Measurements from ENCODE around the gene MTG1. TPM values are rescaled to one million over a fixed set of nuclear protein-coding genes. Genes with fewer than 3 reads are reported as not detected.

Gene MTG1, protein sequence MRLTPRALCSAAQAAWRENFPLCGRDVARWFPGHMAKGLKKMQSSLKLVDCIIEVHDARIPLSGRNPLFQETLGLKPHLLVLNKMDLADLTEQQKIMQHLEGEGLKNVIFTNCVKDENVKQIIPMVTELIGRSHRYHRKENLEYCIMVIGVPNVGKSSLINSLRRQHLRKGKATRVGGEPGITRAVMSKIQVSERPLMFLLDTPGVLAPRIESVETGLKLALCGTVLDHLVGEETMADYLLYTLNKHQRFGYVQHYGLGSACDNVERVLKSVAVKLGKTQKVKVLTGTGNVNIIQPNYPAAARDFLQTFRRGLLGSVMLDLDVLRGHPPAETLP
- total RNA-seq (10 to 100 TPM; 48.7 to 51.2 TPM), total RNA-seq (12.8 to 18.2 reads per million in 2 donors)

DNA sequence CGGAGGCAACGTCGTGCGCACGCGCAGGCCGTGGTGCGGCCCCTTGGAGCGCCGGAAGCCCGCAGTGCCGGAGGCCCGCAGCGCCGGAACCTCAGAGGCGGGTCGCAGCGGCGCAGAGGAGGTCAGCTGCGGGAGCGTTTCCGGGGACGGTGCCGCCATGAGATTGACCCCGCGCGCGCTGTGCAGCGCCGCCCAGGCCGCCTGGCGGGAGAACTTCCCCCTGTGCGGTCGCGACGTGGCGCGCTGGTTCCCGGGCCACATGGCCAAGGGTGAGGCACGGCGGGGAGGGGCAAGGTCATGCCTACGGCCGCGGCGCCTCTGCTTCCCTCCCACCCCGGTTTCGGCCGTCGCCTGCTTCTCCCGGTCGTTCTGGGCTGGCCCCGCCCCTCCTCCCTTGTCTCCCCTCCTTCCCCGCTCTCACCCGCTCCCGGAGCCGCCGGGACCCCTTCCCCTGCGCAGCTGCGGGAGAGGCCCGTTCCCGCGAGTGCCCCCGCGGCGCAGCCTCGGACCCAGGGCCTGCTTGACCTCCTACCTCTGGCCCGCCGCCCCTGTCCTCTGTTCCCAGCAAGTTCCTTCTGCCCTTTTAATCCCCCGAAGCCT is at the start of gene MTG1:
Gene MTG1, plus strand, starts transcription at position 94 of the 600 bp plus-strand sequence. Its CDS starts 64 bp downstream, at position 158.
- Mint-ChIP-seq H3K27me3 (no peaks in the 10 kb centered on the region), H3K4me1 (peaks cover 33% of the 10 kb centered on the region), H3K36me3 (ENCODE audit: low read depth) (peaks cover 3% of the 10 kb centered on the region), H3K27ac (peak within 1 kb of the TSS; percentile 91), H3K4me3 (peak within 1 kb of the TSS; percentile 91)
- H3K9me3 ChIP-seq (ENCODE audit: control insufficient read depth, low read length, poor library complexity, severe bottlenecking), result no peaks in the 10 kb centered on the region
- ATAC-seq, result peak; percentile 85
- DNase-seq, result peak; percentile 92 to 96 (median 93)

DNA sequence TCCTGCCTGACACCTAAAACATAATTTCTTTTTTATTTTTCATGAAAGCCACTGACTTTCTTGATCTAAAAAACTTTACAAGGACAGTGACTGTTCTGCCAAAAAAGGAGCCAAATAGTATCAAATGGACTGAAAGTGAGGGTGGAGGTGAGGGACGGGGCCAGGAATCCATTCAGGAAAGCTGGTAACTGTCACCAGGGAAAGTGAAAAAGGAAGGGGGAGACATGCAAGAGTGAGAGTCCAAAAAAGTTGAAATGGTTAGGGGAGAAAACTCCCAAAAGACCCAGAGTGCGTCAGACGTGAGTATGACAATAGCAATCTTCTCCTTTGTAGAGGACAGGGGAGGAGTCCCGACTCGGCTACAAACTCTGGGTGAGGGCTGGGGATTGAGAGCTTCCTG is 49.7 kb upstream of the MTG1 start:
- no peak for ATAC-seq

DNA sequence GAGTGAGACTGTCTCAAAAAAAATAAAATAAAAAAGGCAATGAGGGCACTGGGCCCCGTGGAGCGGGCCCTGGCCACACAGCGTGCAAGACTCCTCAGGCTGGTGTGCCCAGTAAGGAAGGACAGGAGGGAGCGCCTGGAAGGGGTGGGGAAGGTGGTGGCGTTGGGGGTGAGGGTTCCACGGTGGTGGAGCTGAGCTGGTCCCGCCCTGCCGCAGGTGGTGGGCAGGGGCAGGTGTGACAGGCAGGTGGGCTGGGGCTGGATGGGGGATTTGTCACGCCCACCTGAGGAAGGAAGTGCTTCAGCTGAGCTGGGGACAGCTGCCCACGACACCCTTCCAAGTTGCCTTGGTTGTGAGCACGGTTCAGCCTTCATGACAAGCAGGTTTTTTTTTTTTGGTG is 47.5 kb upstream of the MTG1 start:
- no peak overlapping the region for H3K4me3 Mint-ChIP-seq
- peaks cover 4% of the 10 kb centered on the region for H3K36me3 Mint-ChIP-seq (ENCODE audit: low read depth)
- H3K4me1 Mint-ChIP-seq, result peaks cover 8% of the 10 kb centered on the region
- DNase-seq, result no peak
- ATAC-seq, result no peak
- peaks cover 44% of the 10 kb centered on the region for H3K27me3 Mint-ChIP-seq
- no peaks in the 10 kb centered on the region for H3K9me3 ChIP-seq (ENCODE audit: control insufficient read depth, low read length, poor library complexity, severe bottlenecking)
- H3K27ac Mint-ChIP-seq, result no peak overlapping the region

More for the DNA sequence above, 49.7 kb upstream of the MTG1 start:
- H3K9me3 ChIP-seq (ENCODE audit: control insufficient read depth, low read length, poor library complexity, severe bottlenecking), result no peaks in the 10 kb centered on the region
- H3K27me3 Mint-ChIP-seq, result peaks cover 34% of the 10 kb centered on the region
- no peak overlapping the region for H3K4me3 Mint-ChIP-seq
- peaks cover 4% of the 10 kb centered on the region for H3K36me3 Mint-ChIP-seq (ENCODE audit: low read depth)
- peaks cover 7% of the 10 kb centered on the region for H3K4me1 Mint-ChIP-seq
- DNase-seq, result no peak
- H3K27ac Mint-ChIP-seq, result no peak overlapping the region

DNA sequence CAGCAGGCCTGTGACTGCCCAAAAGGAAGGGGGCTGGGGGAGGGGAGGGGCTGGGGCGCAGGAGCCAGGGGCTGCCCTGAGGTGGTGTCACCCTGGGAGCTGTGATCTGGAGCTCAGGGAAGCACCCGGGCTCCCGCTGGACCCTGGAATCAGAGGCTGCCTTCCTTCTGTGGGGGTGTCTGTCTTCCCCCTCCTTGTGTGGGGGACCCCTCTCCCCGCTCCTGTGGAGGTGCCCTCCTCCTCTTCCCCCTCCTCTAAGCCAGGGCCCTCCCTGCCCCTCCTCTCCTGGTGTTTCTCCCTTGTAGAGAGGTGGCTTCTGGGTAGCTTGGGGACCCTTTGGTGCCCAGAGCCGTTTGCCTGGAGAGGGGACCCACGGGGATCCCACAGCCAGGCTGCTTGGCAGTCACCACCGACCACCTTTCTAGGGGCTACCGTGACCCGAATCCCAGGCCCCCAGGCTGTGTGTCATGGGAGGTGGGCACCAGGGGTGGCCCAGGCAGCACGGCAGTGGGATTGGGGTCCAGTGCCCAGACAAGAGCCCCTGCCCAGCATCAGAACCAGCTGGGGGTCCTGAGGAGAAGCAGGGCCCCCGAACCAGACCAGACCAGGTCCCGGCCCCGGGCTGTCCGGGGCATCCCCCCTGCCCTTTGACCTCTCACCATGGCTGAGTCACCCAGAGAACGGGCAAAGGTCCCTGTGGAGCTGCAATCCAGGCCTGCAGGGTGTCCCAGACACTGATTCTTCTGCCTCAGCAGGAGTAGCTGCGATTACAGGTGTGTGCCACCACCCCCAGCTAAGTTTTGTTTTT is 46.0 kb upstream of the MTG1 start:
- H3K27me3 Mint-ChIP-seq, result peaks cover 38% of the 10 kb centered on the region
- peaks cover 4% of the 10 kb centered on the region for H3K36me3 Mint-ChIP-seq (ENCODE audit: low read depth)
- H3K4me3 Mint-ChIP-seq, result no peak overlapping the region
- H3K27ac Mint-ChIP-seq, result no peak overlapping the region
- DNase-seq (no peak), ATAC-seq (no peak)
- peaks cover 8% of the 10 kb centered on the region for H3K4me1 Mint-ChIP-seq
- no peaks in the 10 kb centered on the region for H3K9me3 ChIP-seq (ENCODE audit: control insufficient read depth, low read length, poor library complexity, severe bottlenecking)

DNA sequence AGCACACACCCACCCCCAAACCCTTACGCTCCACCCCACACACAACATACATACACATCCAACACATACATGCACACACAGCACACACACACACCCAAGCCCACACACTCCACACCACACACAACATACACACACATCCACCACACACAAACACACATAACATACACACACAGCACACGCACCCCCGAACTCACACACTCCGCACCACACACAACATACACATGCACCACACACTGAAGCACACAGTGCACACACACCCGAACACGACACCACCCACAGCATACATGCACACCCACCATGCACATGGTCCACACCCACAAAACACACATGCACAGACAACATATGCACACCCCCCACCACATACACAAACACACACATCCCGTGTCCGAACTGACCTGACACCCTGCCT is 44.8 kb upstream of the MTG1 start:
- Mint-ChIP-seq H3K27ac (no peak overlapping the region), H3K27me3 (peaks cover 33% of the 10 kb centered on the region), H3K4me1 (peaks cover 7% of the 10 kb centered on the region), H3K4me3 (no peak overlapping the region), H3K36me3 (ENCODE audit: low read depth) (peaks cover 4% of the 10 kb centered on the region)
- no peaks in the 10 kb centered on the region for H3K9me3 ChIP-seq (ENCODE audit: control insufficient read depth, low read length, poor library complexity, severe bottlenecking)
- DNase-seq (no peak), ATAC-seq (no peak)

DNA sequence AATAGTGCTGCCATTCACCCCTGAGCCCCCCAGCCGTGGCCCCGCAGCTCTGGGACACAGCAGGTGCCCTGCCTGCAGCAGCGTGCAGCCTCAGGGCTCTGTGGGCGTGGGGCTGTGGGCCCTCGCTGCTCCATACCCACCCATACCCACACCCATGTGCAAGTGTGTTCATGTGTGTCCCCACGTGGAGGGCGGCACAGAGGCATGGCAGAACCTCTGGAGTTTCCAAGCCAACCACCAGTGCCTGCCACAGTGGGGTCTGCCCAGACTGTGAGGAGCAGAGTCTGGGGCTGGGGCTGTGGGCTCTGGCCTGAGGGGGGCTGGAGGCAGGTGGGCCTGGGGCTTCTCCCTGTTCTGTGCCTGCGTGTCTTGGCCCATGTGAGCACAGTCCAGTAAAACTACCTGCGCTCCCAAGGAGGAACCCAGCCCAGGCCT is 44.4 kb upstream of the MTG1 start:
- no peaks in the 10 kb centered on the region for H3K9me3 ChIP-seq (ENCODE audit: control insufficient read depth, low read length, poor library complexity, severe bottlenecking)
- H3K4me3 Mint-ChIP-seq, result no peak overlapping the region
- H3K27ac Mint-ChIP-seq, result no peak overlapping the region

DNA sequence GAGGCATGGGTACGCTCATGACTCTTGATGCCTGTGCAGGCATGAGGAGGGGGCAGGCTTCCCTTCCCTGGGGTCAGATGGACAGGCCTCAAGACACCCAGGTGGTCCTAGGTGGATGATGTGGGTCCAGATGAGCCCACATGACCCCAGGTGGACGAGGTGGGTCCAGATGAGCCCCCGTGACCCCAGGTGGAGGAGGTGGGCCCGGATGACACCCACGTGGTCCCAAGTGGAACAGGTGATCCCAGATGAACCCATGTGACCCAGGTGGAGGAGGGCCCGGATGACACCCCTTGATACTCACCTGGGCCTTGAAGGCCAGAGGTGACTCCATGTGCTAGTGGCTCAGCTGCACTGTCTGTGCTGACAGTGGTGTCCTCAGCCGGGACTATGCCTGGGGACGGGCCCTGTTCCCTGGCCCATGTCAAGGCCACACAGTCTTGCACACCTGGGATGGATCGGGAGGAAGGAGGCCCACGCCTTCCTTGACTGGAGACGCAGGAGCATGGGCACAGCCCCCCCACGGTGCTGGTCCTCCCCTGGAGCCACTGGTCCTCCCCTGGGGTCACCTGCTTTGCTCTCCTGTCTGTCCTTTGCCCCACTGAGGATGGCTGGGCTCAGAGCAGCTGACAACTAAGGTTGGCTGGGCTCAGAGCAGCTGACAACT is 43.5 kb upstream of the MTG1 start:
- DNase-seq (no peak), ATAC-seq (no peak)
- H3K36me3 Mint-ChIP-seq (ENCODE audit: low read depth), result peaks cover 4% of the 10 kb centered on the region
- H3K27me3 Mint-ChIP-seq, result peaks cover 23% of the 10 kb centered on the region
- H3K4me1 Mint-ChIP-seq, result peaks cover 6% of the 10 kb centered on the region
- no peaks in the 10 kb centered on the region for H3K9me3 ChIP-seq (ENCODE audit: control insufficient read depth, low read length, poor library complexity, severe bottlenecking)
- no peak overlapping the region for H3K27ac Mint-ChIP-seq
- H3K4me3 Mint-ChIP-seq, result no peak overlapping the region

More for the DNA sequence above, 44.4 kb upstream of the MTG1 start:
- DNase-seq (no peak), ATAC-seq (no peak)
- peaks cover 6% of the 10 kb centered on the region for H3K4me1 Mint-ChIP-seq
- H3K27me3 Mint-ChIP-seq, result peaks cover 31% of the 10 kb centered on the region
- H3K36me3 Mint-ChIP-seq (ENCODE audit: low read depth), result peaks cover 4% of the 10 kb centered on the region

DNA sequence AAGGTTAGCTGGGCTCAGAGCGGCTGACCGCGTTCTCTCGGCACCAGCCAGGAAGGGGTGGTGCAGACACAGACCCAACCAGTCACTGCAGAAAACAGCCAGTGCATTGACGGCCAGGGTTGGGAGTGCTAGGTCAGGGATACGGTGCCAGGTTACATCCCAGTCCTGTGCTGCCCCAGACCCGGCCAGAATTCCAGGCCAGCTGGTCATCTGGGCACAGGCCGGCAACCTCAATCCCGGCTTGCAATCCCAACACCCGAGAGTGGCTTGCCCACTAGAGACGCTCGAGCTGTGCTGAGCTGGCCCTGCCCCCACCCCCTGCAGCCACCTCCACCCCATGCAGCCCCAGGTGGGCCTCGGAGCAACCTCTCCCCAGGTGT is 43.0 kb upstream of the MTG1 start:
- no peak for DNase-seq
- Mint-ChIP-seq H3K36me3 (ENCODE audit: low read depth) (peaks cover 4% of the 10 kb centered on the region), H3K4me1 (peaks cover 6% of the 10 kb centered on the region), H3K4me3 (no peak overlapping the region), H3K27me3 (peaks cover 17% of the 10 kb centered on the region), H3K27ac (no peak overlapping the region)
- no peaks in the 10 kb centered on the region for H3K9me3 ChIP-seq (ENCODE audit: control insufficient read depth, low read length, poor library complexity, severe bottlenecking)
- no peak for ATAC-seq

DNA sequence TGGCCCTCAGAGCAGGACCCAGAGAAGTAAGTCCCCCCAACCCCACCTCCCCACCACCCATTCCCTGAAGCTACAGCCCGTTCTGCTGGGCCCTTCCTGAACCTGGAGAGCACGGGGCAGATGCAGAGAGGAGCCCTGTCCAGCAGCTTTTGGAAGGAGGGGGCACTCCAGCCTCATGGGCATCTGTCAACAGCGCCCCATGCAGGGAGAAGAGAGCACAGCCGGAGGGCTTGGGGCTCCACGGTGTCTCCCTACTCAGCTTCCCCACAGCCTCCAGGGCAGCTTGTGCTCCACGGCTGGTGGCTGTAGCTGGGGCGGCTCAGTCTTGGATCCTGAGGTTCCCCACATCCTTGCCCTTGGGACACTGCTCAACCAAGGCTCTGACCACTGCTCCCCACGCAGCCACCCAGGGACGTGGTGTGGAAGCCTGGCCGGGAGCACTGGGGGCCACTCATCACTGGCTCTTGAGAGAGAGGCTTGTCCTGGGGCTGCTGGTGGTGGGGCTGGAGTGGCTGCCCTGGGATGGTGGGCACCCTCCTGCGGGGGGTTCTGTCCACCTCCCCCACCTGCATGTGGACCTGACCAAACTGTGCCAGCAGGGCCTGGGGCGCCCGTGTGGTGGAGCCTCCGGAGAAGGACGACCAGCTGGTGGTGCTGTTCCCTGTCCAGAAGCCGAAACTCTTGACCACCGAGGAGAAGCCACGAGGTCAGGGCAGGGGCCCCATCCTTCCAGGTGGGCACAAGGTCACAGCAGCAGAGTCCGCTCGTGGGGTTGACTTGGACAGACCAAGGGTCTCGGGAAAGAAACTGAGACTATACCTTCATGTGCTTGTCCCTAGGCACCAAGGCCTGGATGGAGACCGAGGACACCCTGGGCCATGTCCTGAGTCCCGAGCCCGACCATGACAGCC is 42.3 kb upstream of the MTG1 start:
- DNase-seq, result no peak
- Mint-ChIP-seq H3K4me3 (no peak overlapping the region), H3K36me3 (ENCODE audit: low read depth) (peaks cover 4% of the 10 kb centered on the region), H3K27ac (no peak overlapping the region), H3K4me1 (peaks cover 3% of the 10 kb centered on the region), H3K27me3 (peaks cover 15% of the 10 kb centered on the region)
- no peak for ATAC-seq
- no peaks in the 10 kb centered on the region for H3K9me3 ChIP-seq (ENCODE audit: control insufficient read depth, low read length, poor library complexity, severe bottlenecking)

DNA sequence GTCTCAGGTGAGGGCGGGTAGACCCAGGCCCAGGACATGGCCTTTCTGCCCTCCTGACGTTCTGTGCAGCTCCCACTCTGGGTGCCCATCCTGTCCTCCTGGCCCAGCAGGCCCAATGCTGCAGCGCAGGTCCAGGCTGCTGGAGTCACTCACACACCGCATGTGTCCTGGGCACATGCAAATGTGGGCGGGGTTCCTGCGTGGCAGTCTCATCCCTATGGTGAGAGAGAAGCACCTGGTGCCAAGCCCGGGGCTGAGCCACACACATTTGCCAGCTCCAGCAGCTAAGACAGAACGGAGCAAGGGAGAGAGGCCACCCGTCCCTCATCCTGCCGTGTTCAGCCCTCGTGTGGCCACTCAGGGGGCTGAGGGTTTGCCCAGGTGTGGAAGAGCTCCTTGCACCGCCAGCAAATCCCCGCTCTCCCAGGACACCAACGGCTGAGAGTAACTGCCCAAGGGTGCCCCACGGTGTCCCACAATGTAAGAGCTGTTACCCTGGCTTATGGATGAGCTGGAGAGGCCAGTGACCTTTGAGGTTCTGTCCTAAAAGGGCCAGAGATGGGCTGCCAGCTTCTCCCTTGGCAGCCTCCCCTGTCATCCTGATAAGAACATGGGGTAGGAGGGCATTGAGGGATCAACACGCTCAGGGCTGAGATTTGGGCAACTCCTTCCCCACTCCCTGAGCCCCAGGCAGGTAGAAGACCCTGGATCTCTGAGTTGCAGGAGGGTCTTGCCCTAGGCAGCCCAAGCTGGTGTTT is 40.6 kb upstream of the MTG1 start:
- ATAC-seq, result no peak
- no peak for DNase-seq
- Mint-ChIP-seq H3K27me3 (peaks cover 15% of the 10 kb centered on the region), H3K4me3 (no peak overlapping the region), H3K36me3 (ENCODE audit: low read depth) (peaks cover 4% of the 10 kb centered on the region), H3K4me1 (peaks cover 3% of the 10 kb centered on the region), H3K27ac (no peak overlapping the region)
- H3K9me3 ChIP-seq (ENCODE audit: control insufficient read depth, low read length, poor library complexity, severe bottlenecking), result no peaks in the 10 kb centered on the region

DNA sequence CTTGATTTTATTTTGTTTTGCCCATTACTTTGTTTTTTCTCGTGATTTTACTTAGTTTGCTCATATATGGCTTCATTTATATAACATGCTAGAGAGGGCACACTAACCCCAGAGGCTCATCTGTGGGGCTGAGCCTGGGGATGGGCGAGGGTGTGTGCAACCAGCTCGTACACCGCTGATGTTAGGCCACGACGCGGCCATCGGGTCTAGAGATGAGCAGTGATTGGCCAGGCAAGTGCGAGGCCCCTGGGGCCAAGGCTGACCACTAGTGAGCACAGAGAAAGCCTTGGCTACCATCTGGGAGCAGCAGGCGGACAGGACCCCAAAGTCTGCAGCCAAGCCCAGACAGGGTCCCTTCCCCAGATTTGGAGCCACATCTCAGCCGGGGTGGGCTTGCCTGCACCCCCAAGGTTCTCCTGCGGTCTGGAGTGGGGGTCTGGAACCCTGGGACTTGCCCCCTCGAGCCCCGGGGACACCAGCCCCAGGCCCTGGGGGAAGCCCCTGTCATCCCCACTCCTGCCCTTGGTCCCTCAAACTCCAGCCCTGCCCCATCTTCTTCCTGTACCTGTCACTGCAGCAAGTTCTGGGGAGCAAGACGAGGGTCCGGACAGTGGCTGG is 39.9 kb upstream of the MTG1 start:
- Mint-ChIP-seq H3K36me3 (ENCODE audit: low read depth) (peaks cover 2% of the 10 kb centered on the region), H3K4me1 (peaks cover 2% of the 10 kb centered on the region), H3K27me3 (peaks cover 11% of the 10 kb centered on the region), H3K27ac (no peak overlapping the region), H3K4me3 (no peak overlapping the region)
- ATAC-seq (no peak), DNase-seq (no peak)
- no peaks in the 10 kb centered on the region for H3K9me3 ChIP-seq (ENCODE audit: control insufficient read depth, low read length, poor library complexity, severe bottlenecking)
